Measurements from ENCODE around the gene SPECC1.

DNA sequence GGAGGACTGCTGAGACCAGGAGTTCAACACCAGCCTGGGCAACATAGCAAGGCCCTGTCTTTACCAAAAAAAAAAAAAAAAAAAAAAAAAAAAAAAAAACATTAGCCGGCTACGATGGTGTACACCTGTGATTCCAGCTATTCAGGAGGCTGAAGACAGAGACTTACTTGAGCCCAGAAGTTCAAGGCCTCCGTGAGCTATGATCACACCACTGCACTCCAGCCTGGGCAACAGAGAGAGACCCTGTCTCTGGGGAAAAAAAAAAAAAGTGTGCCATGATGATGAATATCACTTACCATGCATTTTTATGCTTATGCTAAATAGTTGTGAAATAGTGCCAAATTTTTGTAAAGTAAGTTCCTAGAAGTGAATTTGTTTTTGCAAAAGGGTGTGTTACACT, 261.2 kb downstream of the SPECC1 start:
- TF ChIP-seq POLR2A (IDR thresholded peaks at IDR 0.05) (no peak), POLR2AphosphoS5 (IDR thresholded peaks at IDR 0.05) (no peak)
- TF ChIP-seq, protein P1, sequence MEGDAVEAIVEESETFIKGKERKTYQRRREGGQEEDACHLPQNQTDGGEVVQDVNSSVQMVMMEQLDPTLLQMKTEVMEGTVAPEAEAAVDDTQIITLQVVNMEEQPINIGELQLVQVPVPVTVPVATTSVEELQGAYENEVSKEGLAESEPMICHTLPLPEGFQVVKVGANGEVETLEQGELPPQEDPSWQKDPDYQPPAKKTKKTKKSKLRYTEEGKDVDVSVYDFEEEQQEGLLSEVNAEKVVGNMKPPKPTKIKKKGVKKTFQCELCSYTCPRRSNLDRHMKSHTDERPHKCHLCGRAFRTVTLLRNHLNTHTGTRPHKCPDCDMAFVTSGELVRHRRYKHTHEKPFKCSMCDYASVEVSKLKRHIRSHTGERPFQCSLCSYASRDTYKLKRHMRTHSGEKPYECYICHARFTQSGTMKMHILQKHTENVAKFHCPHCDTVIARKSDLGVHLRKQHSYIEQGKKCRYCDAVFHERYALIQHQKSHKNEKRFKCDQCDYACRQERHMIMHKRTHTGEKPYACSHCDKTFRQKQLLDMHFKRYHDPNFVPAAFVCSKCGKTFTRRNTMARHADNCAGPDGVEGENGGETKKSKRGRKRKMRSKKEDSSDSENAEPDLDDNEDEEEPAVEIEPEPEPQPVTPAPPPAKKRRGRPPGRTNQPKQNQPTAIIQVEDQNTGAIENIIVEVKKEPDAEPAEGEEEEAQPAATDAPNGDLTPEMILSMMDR (IDR thresholded peaks at IDR 0.05), result no peak

Measured in breast epithelium (tissue), 3 donors.